HL-60 (cell line): ENCODE results near the gene ADO.
A peak's percentile ranks its signal among the peaks of the same experiment; 100 is the strongest.

Source experiments
- DNase-seq, 2 experiments: peaks; one replicate each; pipeline ENCODE4 v3.0.0-alpha.2; 2010 to 2020; ENCODE audit warnings: low read depth in 1 of 2, low spot score in 1 of 2
- H3K27ac ChIP-seq: fragments of 250-450 bp; sonication (Bioruptor Pico); replicated peaks from 2 replicates; pipeline ENCODE4 v1.5.1; 2020; ENCODE audit warnings: mild to moderate bottlenecking, moderate library complexity
- H3K27me3 ChIP-seq: fragments of 250-450 bp; sonication (Bioruptor Pico); 2 replicates; pipeline ENCODE4 v1.5.1; 2021; ENCODE audit warnings: mild to moderate bottlenecking, moderate library complexity; ENCODE audit not compliant: insufficient read depth, poor library complexity, severe bottlenecking
- H3K4me3 ChIP-seq: replicated peaks from 2 replicates; pipeline ENCODE4 v1.5.1; 2011; ENCODE audit warnings: mild to moderate bottlenecking, control low read depth, low read length; ENCODE audit not compliant: insufficient read depth
- POLR2AphosphoS5 ChIP-seq: IDR thresholded peaks from 2 replicates; pipeline ENCODE4 v1.6.1; 2012; ENCODE audit warnings: low read depth
- SPI1 ChIP-seq: IDR thresholded peaks from 2 replicates; pipeline ENCODE4 v1.6.1; 2012; ENCODE audit warnings: low read depth, mild to moderate bottlenecking, borderline replicate concordance
- TF ChIP-seq, protein P1 (sequence below): IDR thresholded peaks from 2 replicates; pipeline ENCODE4 v1.6.1; 2012; ENCODE audit warnings: low read depth; ENCODE audit not compliant: insufficient replicate concordance
- TF ChIP-seq, protein P2 (sequence below): IDR thresholded peaks from one replicate; pipeline ENCODE4 v1.5.1; 2011; ENCODE audit warnings: low read length, control low read depth, inconsistent platforms; ENCODE audit not compliant: insufficient read depth

Gene ADO

DNA sequence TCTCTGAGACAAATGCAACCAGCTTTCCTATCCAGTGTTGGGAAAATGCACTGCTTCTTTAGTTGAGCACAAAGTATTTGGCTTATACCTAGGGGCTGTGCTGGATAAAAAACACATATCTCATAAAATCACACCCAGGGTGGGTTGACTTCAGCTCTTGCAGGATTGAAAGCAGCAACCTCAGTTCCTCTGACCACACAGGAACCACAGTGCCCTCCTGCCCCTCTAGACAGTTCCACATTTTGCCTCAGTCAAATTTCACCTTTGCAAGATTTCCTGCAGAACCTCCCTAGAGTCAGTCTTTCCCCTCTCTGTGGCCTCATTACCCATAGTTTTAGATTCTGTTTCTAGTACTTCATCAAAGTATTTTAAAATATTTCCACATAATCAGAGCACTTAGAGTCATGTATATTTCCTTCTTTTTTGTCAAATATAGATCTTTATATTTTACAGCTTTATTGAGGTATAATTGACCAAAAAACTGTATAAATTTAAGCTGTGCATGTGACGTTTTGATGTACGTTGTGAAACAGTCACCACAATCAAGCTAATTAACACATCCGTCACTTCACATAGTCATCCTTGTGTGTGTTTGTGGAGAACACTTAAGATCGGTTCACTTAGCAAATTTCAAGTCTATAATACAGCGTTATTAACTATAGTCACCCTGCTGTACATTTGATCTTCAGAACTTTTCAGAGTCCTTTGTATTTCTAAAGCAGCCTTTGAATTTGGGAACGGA, 48.6 kb downstream of the ADO start:
- H3K4me3 ChIP-seq: no peak overlapping the region
- no peaks in the 10 kb centered on the region for H3K27me3 ChIP-seq
- peak; percentile 43 to 75 for DNase-seq
- TF ChIP-seq SPI1: peak; percentile 83; the same call in 1 of the 2 replicates
- TF ChIP-seq, protein P1, sequence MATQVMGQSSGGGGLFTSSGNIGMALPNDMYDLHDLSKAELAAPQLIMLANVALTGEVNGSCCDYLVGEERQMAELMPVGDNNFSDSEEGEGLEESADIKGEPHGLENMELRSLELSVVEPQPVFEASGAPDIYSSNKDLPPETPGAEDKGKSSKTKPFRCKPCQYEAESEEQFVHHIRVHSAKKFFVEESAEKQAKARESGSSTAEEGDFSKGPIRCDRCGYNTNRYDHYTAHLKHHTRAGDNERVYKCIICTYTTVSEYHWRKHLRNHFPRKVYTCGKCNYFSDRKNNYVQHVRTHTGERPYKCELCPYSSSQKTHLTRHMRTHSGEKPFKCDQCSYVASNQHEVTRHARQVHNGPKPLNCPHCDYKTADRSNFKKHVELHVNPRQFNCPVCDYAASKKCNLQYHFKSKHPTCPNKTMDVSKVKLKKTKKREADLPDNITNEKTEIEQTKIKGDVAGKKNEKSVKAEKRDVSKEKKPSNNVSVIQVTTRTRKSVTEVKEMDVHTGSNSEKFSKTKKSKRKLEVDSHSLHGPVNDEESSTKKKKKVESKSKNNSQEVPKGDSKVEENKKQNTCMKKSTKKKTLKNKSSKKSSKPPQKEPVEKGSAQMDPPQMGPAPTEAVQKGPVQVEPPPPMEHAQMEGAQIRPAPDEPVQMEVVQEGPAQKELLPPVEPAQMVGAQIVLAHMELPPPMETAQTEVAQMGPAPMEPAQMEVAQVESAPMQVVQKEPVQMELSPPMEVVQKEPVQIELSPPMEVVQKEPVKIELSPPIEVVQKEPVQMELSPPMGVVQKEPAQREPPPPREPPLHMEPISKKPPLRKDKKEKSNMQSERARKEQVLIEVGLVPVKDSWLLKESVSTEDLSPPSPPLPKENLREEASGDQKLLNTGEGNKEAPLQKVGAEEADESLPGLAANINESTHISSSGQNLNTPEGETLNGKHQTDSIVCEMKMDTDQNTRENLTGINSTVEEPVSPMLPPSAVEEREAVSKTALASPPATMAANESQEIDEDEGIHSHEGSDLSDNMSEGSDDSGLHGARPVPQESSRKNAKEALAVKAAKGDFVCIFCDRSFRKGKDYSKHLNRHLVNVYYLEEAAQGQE: no peak
- TF ChIP-seq, protein P2, sequence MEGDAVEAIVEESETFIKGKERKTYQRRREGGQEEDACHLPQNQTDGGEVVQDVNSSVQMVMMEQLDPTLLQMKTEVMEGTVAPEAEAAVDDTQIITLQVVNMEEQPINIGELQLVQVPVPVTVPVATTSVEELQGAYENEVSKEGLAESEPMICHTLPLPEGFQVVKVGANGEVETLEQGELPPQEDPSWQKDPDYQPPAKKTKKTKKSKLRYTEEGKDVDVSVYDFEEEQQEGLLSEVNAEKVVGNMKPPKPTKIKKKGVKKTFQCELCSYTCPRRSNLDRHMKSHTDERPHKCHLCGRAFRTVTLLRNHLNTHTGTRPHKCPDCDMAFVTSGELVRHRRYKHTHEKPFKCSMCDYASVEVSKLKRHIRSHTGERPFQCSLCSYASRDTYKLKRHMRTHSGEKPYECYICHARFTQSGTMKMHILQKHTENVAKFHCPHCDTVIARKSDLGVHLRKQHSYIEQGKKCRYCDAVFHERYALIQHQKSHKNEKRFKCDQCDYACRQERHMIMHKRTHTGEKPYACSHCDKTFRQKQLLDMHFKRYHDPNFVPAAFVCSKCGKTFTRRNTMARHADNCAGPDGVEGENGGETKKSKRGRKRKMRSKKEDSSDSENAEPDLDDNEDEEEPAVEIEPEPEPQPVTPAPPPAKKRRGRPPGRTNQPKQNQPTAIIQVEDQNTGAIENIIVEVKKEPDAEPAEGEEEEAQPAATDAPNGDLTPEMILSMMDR: no peak
- TF ChIP-seq POLR2AphosphoS5: peak; percentile 51; the same call in 1 of the 2 replicates
- peak overlapping the region; percentile 55 for H3K27ac ChIP-seq

DNA sequence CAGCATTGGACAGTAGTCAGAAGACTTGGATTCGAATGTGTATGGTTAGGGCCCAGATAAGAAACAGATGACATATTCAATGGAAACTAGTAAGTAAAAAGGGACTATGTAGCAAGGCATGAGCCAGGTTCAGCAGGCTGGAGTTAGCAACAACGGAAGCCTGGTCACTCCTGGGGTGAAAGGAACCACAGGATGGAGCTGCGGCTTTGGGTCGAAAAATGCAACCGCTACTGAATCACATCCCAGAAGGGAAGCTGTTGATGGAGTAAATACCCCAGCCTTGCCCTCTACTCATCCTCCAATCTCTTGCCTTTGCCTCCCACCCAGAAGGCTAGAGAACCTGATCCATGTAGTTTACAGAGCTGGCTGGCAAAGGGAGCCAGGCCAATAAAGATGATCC, 49.2 kb downstream of the ADO start:
- DNase-seq: peak; percentile 52 to 82
- Histone ChIP-seq H3K27ac (peak overlapping the region; percentile 55), H3K27me3 (no peaks in the 10 kb centered on the region), H3K4me3 (no peak overlapping the region)
- TF ChIP-seq POLR2AphosphoS5: peak; percentile 85
- TF ChIP-seq, protein P1: no peak

DNA sequence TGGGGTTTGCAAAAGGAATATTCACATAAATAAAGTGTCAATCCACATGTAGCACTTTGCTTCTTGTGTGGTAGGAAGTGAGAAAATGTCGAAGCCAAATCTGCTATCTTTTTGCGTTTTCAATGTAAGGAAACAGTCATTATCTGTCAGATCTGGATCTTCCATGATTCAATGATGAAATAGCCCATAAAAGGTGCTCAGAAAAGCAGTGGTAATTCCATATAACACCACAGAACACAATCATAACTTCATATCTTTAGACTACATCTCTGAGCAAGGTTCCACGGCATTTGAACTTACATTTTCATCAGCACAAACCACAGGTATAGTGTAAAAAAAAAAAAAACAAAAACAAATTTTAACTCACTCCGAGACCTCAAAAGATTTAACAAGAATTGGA, 51.5 kb downstream of the ADO start:
- no peaks in the 10 kb centered on the region for H3K27me3 ChIP-seq
- no peak for DNase-seq
- H3K27ac ChIP-seq: no peak overlapping the region
- TF ChIP-seq, protein P2: no peak
- TF ChIP-seq, protein P1: no peak
- no peak overlapping the region for H3K4me3 ChIP-seq
